Fibroblast of lung (primary cell): ENCODE results near the gene GPATCH1.

Experiments used
- CTCF ChIP-seq, 2 donors: IDR thresholded peaks in 1 of 2; conservative IDR thresholded peaks in 1 of 2; 1 replicate in 1 of 2; 2 replicates in 1 of 2; pipeline ENCODE4 v1.5.1; 2011 to 2012; ENCODE audit warnings: low read length in 2 of 2, control low read depth in 1 of 2, inconsistent platforms in 1 of 2, low read depth in 1 of 2, mild to moderate bottlenecking in 1 of 2
- EZH2 ChIP-seq: IDR thresholded peaks from 2 replicates; pipeline ENCODE4 v1.5.1; 2012; ENCODE audit warnings: low read length, control low read depth, mild to moderate bottlenecking; ENCODE audit errors: missing control alignments

- no peak for TF ChIP-seq CTCF (conservative IDR thresholded peaks at IDR 0.05 in 1 of 2, IDR thresholded peaks at IDR 0.05 in 1 of 2; ENCODE audit: low read depth in 1 of 2, low read length in 2 of 2)
- TF ChIP-seq EZH2 = no peak
Observed at GRCh38 chr19:33157906-33158305, 76.9 kb downstream of the GPATCH1 start.
